GM21526 (cell line): ENCODE data around the gene KSR2.

Source experiments
- ATAC-seq: cut with Tn5 transposase; IDR thresholded peaks from one replicate; pipeline ENCODE4 v1.9.1; 2021; ENCODE audit warnings: moderate library complexity; ENCODE audit not compliant: unreplicated experiment, low FRiP score

Gene KSR2

DNA sequence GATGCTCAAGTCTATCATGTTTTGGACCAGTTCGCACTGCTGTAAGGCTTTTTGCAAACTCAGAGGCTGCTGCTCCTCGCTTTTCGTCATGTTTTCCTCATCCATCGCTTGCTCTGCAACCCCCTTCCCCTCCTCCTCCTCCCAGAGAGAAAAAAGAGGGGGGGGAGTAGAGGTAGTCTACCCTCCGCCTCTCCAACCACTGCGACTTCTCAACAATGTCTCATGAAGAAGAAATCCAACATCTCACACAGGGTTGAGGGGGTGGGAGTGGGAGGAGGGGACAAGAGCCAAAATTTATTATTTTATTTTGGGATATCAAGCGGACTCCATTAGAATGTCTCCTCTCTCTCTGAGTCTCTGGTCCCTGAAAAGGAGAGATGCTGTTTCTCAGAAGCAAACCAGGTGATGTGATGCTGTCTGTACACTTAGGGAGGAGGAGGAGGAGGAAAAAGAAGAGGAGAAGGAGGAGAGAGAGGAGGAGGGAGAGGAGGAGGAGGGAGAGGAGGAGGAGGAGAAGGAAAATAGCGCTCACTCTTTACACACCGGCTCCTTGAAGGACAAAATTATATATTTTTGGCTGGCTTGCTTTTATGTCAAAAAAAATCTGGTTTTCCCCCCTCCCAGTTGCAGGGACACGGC, 520 bp downstream of the KSR2 start:
- ATAC-seq, result no peak

- no peak for ATAC-seq
Observed at GRCh38 chr12:117967512-117967911, 1.3 kb downstream of the KSR2 start.

- no peak for ATAC-seq
Observed at GRCh38 chr12:117967043-117967442, 1.7 kb downstream of the KSR2 start.

DNA sequence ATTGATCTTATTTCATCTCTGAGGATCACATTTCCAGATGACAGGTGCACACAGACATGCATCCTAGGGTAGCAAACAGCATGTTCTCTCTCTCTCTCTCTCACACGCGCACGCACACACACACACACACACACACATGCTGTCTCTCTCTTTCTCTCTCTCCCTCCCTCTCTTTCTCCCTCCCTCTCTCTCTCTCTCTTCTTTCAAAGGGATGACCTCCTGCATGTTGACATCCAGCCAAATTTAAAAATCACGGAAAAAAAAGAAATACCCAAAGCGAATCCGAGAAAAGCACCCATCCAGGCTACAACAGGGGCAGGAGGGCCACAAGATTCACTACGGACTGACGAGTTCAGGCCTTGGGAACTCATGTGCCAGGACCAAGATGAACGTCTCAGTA, 2.3 kb downstream of the KSR2 start:
- ATAC-seq, result no peak

- no peak for ATAC-seq
Observed at GRCh38 chr12:117963836-117964235, 5.0 kb downstream of the KSR2 start.

GRCh38 chr12:117936722-117937484, 31.9 kb downstream of the KSR2 start:
- ATAC-seq, result no peak

GRCh38 chr12:117933545-117933944, 35.2 kb downstream of the KSR2 start:
- ATAC-seq, result no peak

GRCh38 chr12:117926391-117926899, 42.3 kb downstream of the KSR2 start:
- no peak for ATAC-seq

GRCh38 chr12:117921929-117922777, 46.6 kb downstream of the KSR2 start:
- ATAC-seq, result no peak

DNA sequence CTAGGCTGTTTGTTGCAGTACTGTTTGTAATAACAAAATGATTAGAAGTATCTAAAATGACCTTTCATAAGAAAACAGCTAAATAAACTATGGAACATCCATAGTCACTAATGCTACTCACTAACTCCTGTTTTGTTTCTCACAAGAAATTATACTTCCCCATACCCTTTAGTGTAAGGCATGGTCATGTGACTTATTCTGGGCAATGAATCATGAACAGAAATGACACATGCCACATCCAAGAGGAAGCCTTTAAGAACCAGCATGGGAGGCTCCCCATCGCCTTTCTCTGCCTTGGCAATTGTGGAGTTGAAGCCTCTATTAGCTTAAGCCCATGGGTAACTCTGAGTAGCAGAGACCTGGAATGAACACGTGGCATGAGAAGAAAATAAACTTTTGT, 49.3 kb downstream of the KSR2 start:
- no peak for ATAC-seq

DNA sequence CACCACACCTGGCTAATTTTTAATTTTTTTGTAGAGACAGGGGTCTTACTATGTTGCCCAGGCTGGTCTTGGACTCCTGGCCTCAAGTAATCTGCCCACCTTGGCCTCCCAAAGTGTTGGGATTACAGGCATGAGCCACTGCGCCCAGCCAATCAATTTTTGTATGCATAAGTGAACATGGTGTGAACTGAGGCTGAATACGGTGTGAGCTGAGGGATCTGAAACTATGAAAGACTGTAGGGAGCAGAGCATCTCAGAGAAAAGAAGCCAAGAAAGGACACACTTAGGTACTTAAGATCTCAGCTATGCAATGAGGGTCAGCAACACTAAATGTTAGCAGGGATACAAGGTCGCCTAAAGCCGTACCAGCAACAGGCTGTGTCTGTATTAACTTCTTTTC, 54.1 kb downstream of the KSR2 start:
- no peak for ATAC-seq

GRCh38 chr12:117912756-117913155, 56.0 kb downstream of the KSR2 start:
- no peak for ATAC-seq

- ATAC-seq, result no peak
Observed at GRCh38 chr12:117908411-117908810, 60.4 kb downstream of the KSR2 start.

DNA sequence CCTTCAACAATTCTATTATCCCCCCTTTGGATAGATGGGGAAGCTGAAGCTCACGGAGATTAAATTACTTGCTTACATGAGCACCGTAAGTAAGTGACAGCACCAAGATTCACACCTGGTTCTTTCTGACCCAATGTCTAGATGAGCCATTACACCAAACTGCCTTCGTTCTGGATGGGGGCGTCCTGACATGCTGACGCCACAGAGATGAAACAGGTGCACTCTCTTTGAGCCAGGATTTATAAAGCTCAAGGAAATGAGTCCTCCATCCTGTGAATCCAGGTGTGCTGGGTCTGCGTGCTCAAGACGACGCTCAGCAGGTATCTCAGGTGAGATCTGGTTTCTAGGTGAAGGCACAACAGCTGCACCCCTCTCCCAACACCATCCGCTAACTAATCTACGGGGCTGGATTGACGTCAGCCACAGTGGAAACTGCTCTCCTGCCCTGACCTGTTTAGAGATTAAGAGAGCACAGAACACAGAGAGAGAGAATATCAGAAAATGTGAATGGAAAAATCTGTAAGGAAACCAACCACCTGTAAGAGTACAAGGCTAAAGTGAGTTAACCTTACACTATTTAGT, 61.6 kb downstream of the KSR2 start:
- no peak for ATAC-seq

GRCh38 chr12:117904051-117904450, 64.7 kb downstream of the KSR2 start:
- ATAC-seq, result no peak

GRCh38 chr12:117903110-117903840, 65.5 kb downstream of the KSR2 start:
- ATAC-seq, result no peak

- ATAC-seq, result no peak
Observed at GRCh38 chr12:117901631-117902030, 67.2 kb downstream of the KSR2 start.

- no peak for ATAC-seq
Observed at GRCh38 chr12:117900561-117900960, 68.2 kb downstream of the KSR2 start.

GRCh38 chr12:117897372-117898161, 71.2 kb downstream of the KSR2 start:
- no peak for ATAC-seq
